H9 (cell line): ENCODE data around the gene ARFGAP1. TPM values are rescaled to one million over a fixed set of nuclear protein-coding genes. Genes with fewer than 3 reads are reported as not detected.

Experiments used
- DNase-seq: peaks from one replicate; pipeline ENCODE4 v3.0.0-alpha.2; 2017
- H2AFZ ChIP-seq: one replicate; pipeline ENCODE4 v1.6.1; 2013; ENCODE audit warnings: mild to moderate bottlenecking, low read length, control low read depth, moderate library complexity
- H2AK5ac ChIP-seq: 2 replicates; pipeline ENCODE4 v1.6.1; 2013; ENCODE audit warnings: low read length, control low read depth, mixed read lengths; ENCODE audit not compliant: insufficient read length
- H2BK120ac ChIP-seq: one replicate; pipeline ENCODE4 v1.6.1; 2013; ENCODE audit warnings: low read depth, mild to moderate bottlenecking, low read length, control low read depth, inconsistent platforms; ENCODE audit not compliant: poor library complexity, severe bottlenecking
- H2BK12ac ChIP-seq: 2 replicates; pipeline ENCODE4 v1.6.1; 2013; ENCODE audit warnings: low read length, control low read depth, mixed read lengths, low read depth; ENCODE audit not compliant: insufficient read length
- H2BK15ac ChIP-seq: 2 replicates; pipeline ENCODE4 v1.6.1; 2013; ENCODE audit warnings: low read depth, low read length, control low read depth
- H2BK20ac ChIP-seq: one replicate; pipeline ENCODE4 v1.6.1; 2013; ENCODE audit warnings: low read depth, mild to moderate bottlenecking, low read length, control low read depth, inconsistent platforms; ENCODE audit not compliant: poor library complexity, severe bottlenecking
- H2BK5ac ChIP-seq: 2 replicates; pipeline ENCODE4 v1.6.1; 2013; ENCODE audit warnings: low read length, control low read depth, mixed read lengths; ENCODE audit not compliant: insufficient read length
- H3K14ac ChIP-seq: 2 replicates; pipeline ENCODE4 v1.6.1; 2013; ENCODE audit warnings: low read length, control low read depth; ENCODE audit not compliant: insufficient read depth
- H3K18ac ChIP-seq: 2 replicates; pipeline ENCODE4 v1.6.1; 2013; ENCODE audit warnings: low read depth, mild to moderate bottlenecking, mixed read lengths, low read length, control low read depth; ENCODE audit not compliant: insufficient read length
- H3K23ac ChIP-seq: 2 replicates; pipeline ENCODE4 v1.6.1; 2013; ENCODE audit warnings: low read length, control low read depth, mixed read lengths, low read depth; ENCODE audit not compliant: insufficient read length
- H3K23me2 ChIP-seq: 2 replicates; pipeline ENCODE4 v1.6.1; 2013; ENCODE audit warnings: low read depth, mild to moderate bottlenecking, mixed read lengths, low read length, control low read depth; ENCODE audit not compliant: insufficient read length, poor library complexity, severe bottlenecking
- H3K27ac ChIP-seq: 2 replicates; pipeline ENCODE4 v1.5.1; 2013; ENCODE audit warnings: low read length, control low read depth, mixed read lengths, low read depth; ENCODE audit not compliant: insufficient read length
- H3K27me3 ChIP-seq: 2 replicates; pipeline ENCODE4 v1.6.1; 2013; ENCODE audit warnings: low read length, control low read depth, inconsistent platforms; ENCODE audit not compliant: insufficient read depth
- H3K4ac ChIP-seq: 2 replicates; pipeline ENCODE4 v1.6.1; 2013; ENCODE audit warnings: low read depth, mild to moderate bottlenecking, control low read depth, inconsistent platforms, low read length, moderate library complexity
- H3K4me1 ChIP-seq: 2 replicates; pipeline ENCODE4 v1.6.1; 2013; ENCODE audit warnings: low read length, control low read depth, inconsistent platforms; ENCODE audit not compliant: insufficient read depth
- H3K4me2 ChIP-seq: 2 replicates; pipeline ENCODE4 v1.6.1; 2013; ENCODE audit warnings: low read length, control low read depth, mixed read lengths; ENCODE audit not compliant: insufficient read length, insufficient read depth
- H3K56ac ChIP-seq: 2 replicates; pipeline ENCODE4 v1.6.1; 2013; ENCODE audit warnings: low read depth, mild to moderate bottlenecking, mixed read lengths, low read length, control low read depth; ENCODE audit not compliant: insufficient read length
- H3K79me1 ChIP-seq: 2 replicates; pipeline ENCODE4 v1.6.1; 2013; ENCODE audit warnings: low read depth, mild to moderate bottlenecking, moderate library complexity, low read length, control low read depth, inconsistent platforms; ENCODE audit not compliant: insufficient read depth, poor library complexity, severe bottlenecking
- H3K79me2 ChIP-seq: 2 replicates; pipeline ENCODE4 v1.6.1; 2013; ENCODE audit warnings: low read length, control low read depth, inconsistent platforms; ENCODE audit not compliant: insufficient read depth
- H3K9ac ChIP-seq: 2 replicates; pipeline ENCODE4 v1.6.1; 2013; ENCODE audit warnings: low read length, control low read depth, mixed read lengths; ENCODE audit not compliant: insufficient read length; ENCODE audit errors: extremely low read depth
- H3K9me3 ChIP-seq: one replicate; pipeline ENCODE4 v1.6.1; 2013; ENCODE audit warnings: low read depth, low read length, inconsistent platforms; ENCODE audit not compliant: control insufficient read depth
- H3T11ph ChIP-seq: one replicate; pipeline ENCODE4 v1.6.1; 2013; ENCODE audit warnings: mild to moderate bottlenecking, low read length, control low read depth, inconsistent platforms
- H4K20me1 ChIP-seq: one replicate; pipeline ENCODE4 v1.6.1; 2013; ENCODE audit not compliant: control insufficient read depth, insufficient read length, insufficient read depth
- H4K5ac ChIP-seq: 2 replicates; pipeline ENCODE4 v1.6.1; 2013; ENCODE audit warnings: low read depth, mild to moderate bottlenecking, mixed read lengths, low read length, control low read depth; ENCODE audit not compliant: insufficient read length
- H4K8ac ChIP-seq: replicated peaks from 2 replicates; pipeline ENCODE4 v1.6.1; 2013; ENCODE audit warnings: low read length, control low read depth, mixed read lengths, low read depth; ENCODE audit not compliant: insufficient read length
- H4K91ac ChIP-seq: 2 replicates; pipeline ENCODE4 v1.6.1; 2013; ENCODE audit warnings: low read depth, mild to moderate bottlenecking, moderate library complexity, mixed read lengths, low read length, control low read depth; ENCODE audit not compliant: insufficient read length
- H3K27ac Mint-ChIP-seq, 3 experiments: 2 replicates in 2 of 3; 3 replicates in 1 of 3; pipeline ENCODE4 v1.8.0; 2020 to 2021; ENCODE audit warnings: mixed read lengths in 3 of 3, mild to moderate bottlenecking in 1 of 3, moderate library complexity in 1 of 3
- H3K27me3 Mint-ChIP-seq: 2 replicates; pipeline ENCODE4 v1.8.0; 2021; ENCODE audit warnings: low read depth, mild to moderate bottlenecking, moderate library complexity, mixed read lengths
- H3K36me3 Mint-ChIP-seq, 3 experiments: 2 replicates in 2 of 3; 3 replicates in 1 of 3; pipeline ENCODE4 v1.8.0; 2020 to 2021; ENCODE audit warnings: low read depth in 3 of 3, mixed read lengths in 3 of 3; ENCODE audit not compliant: insufficient read depth in 1 of 3
- H3K4me1 Mint-ChIP-seq, 2 experiments: 2 replicates each; pipeline ENCODE4 v1.8.0; 2020; ENCODE audit warnings: mixed read lengths in 2 of 2
- H3K4me3 Mint-ChIP-seq, 2 experiments: 2 replicates in 1 of 2; 3 replicates in 1 of 2; pipeline ENCODE4 v1.8.0; 2020 to 2021; ENCODE audit warnings: mild to moderate bottlenecking in 2 of 2, mixed read lengths in 2 of 2, moderate library complexity in 1 of 2
- H3K9me3 Mint-ChIP-seq, 2 experiments: 2 replicates in 1 of 2; 3 replicates in 1 of 2; pipeline ENCODE4 v1.8.0; 2020; ENCODE audit warnings: mild to moderate bottlenecking in 2 of 2, mixed read lengths in 2 of 2, moderate library complexity in 1 of 2
- CTCF ChIP-seq: fragments of 200-600 bp; sonication (generic); conservative IDR thresholded peaks from 3 replicates; pipeline ENCODE4 v1.8.0; 2021; ENCODE audit warnings: antibody characterized with exemption, mild to moderate bottlenecking
- WGBS: extraction: QIAGEN DNeasy Blood & Tissue Kit; methylation state at CpG from one replicate; pipeline ENCODE4 v1.1.7; 2013; ENCODE audit warnings: missing lambda C conversion rate, low lambda C conversion rate, mixed read lengths; ENCODE audit not compliant: insufficient read length; ENCODE audit errors: extremely low coverage; 5-methylcytosine and 5-hydroxymethylcytosine counted together
- total RNA-seq: library from RNA; stranded (reverse); gene quantifications from 2 replicates; pipeline ENCODE4 v1.2.1, GENCODE V29; 2021

ARFGAP1 gene
- total RNA-seq, 1 experiment from 2014 or later, result 114 TPM

- H2BK20ac ChIP-seq, result no peak overlapping the region
- H3K27ac Mint-ChIP-seq, result no peak overlapping the region
These were observed 57.6 kb downstream of the ARFGAP1 start for GRCh38 chr20:63330084-63330760.

More at GRCh38 chr20:63330084-63330760, 57.6 kb downstream of the ARFGAP1 start:
- Mint-ChIP-seq H3K4me3 (no peak overlapping the region), H3K9me3 (peaks cover 6 to 13% of the 10 kb centered on the region in 2 experiments), H3K27me3 (peaks cover 14% of the 10 kb centered on the region), H3K36me3 (peaks cover 0 to 9% (median 8%) of the 10 kb centered on the region in 3 experiments; a peak in 5 of 7 replicates), H3K4me1 (peaks cover 0 to 6% of the 10 kb centered on the region in 2 experiments; a peak in 3 of 4 replicates)
- no peak overlapping the region for H3K4me2 ChIP-seq
- H3K14ac ChIP-seq, result no peak overlapping the region; the same call in 1 of the 2 replicates
- WGBS, result no CpG with 5 or more reads among the region's 20 CpGs
- no peaks in the 10 kb centered on the region for H3K27me3 ChIP-seq
- no peaks in the 10 kb centered on the region for H4K20me1 ChIP-seq
- H3K23me2 ChIP-seq, result no peaks in the 10 kb centered on the region
- H3K79me2 ChIP-seq, result no peaks in the 10 kb centered on the region
- no peak overlapping the region for H2AK5ac ChIP-seq
- H3K9ac ChIP-seq, result no peak overlapping the region
- H3K4ac ChIP-seq, result no peak overlapping the region
- no peak for DNase-seq
- TF ChIP-seq CTCF, result no peak
- no peak overlapping the region for H2AFZ ChIP-seq
- no peaks in the 10 kb centered on the region for H3K9me3 ChIP-seq
- H4K5ac ChIP-seq, result no peak overlapping the region
- no peaks in the 10 kb centered on the region for H3K79me1 ChIP-seq
- H2BK12ac ChIP-seq, result no peak overlapping the region
- H2BK5ac ChIP-seq, result no peak overlapping the region
- H3K56ac ChIP-seq, result no peak overlapping the region
- H3T11ph ChIP-seq, result no peak overlapping the region
- no peaks in the 10 kb centered on the region for H3K4me1 ChIP-seq
- no peak overlapping the region for H3K18ac ChIP-seq
- no peak overlapping the region for H4K91ac ChIP-seq
- no peak overlapping the region for H4K8ac ChIP-seq
- H2BK15ac ChIP-seq, result no peak overlapping the region
- no peak overlapping the region for H3K27ac ChIP-seq
- H3K23ac ChIP-seq, result no peak overlapping the region
- no peak overlapping the region for H2BK120ac ChIP-seq
